B cell (primary cell): ENCODE measurements around the gene COL13A1. TPM values are rescaled to one million over a fixed set of nuclear protein-coding genes. Genes with fewer than 3 reads are reported as not detected.

Experiments used
- ATAC-seq: fragments of 200-7000 bp; cut with Tn5 transposase; one replicate; pipeline ENCODE4 v1.10.0; 2021; ENCODE audit warnings: low read depth, mild to moderate bottlenecking, moderate number of reproducible peaks, moderate library complexity
- CTCF ChIA-PET: fragments of 350-600 bp; sonication (Branson Sonifier 250); formaldehyde crosslinking; loops from one replicate; lab custom pipeline; 2021; ENCODE audit warnings: antibody characterized with exemption, inconsistent platforms; lab: Charles Lee
- POLR2A ChIA-PET: fragments of 350-600 bp; sonication (Branson Sonifier 250); formaldehyde crosslinking; loops from one replicate; lab custom pipeline; 2021; ENCODE audit warnings: antibody characterized with exemption; lab: Charles Lee
- DNase-seq: peaks from one replicate; pipeline ENCODE4 v3.0.0; 2013
- H2AFZ ChIP-seq: 2 replicates; pipeline ENCODE4 v1.6.1; 2012; ENCODE audit warnings: mild to moderate bottlenecking, low read depth, low read length; ENCODE audit not compliant: insufficient read depth, poor library complexity, severe bottlenecking
- H3K27ac ChIP-seq, 2 donors: 1 replicate in 1 of 2; 2 replicates in 1 of 2; pipeline ENCODE4 v1.5.1; 2012 to 2013; ENCODE audit warnings: low read length in 2 of 2, mild to moderate bottlenecking in 2 of 2, moderate library complexity in 1 of 2
- H3K27me3 ChIP-seq, 4 experiments: fragments of 200-600 bp in 1 of 4; sonication (generic) in 1 of 4; replicated peaks in 1 of 4; 1 replicate in 2 of 4; 2 replicates in 2 of 4; pipeline versions ENCODE4 v1.6.1 to v1.7.0; 2013 to 2016; ENCODE audit warnings: low read length in 3 of 4, mild to moderate bottlenecking in 2 of 4, mixed read lengths in 1 of 4, moderate library complexity in 1 of 4; ENCODE audit not compliant: insufficient read depth in 4 of 4, control insufficient read depth in 3 of 4; ENCODE audit errors: control extremely low read depth in 1 of 4
- H3K36me3 ChIP-seq, 2 experiments: replicated peaks in 1 of 2; 1 replicate in 1 of 2; 2 replicates in 1 of 2; pipeline versions ENCODE4 v1.6.1 to v1.7.1; 2013; ENCODE audit warnings: low read length in 1 of 2; ENCODE audit not compliant: insufficient read depth in 2 of 2, control insufficient read depth in 1 of 2; ENCODE audit errors: control extremely low read depth in 1 of 2, extremely low read depth in 1 of 2
- H3K4me1 ChIP-seq, 2 donors: fragments of 200-600 bp in 1 of 2; sonication (generic) in 1 of 2; 1 replicate in 1 of 2; 2 replicates in 1 of 2; pipeline versions ENCODE4 v1.5.1 to v1.6.1; 2013 to 2017; ENCODE audit warnings: low read length in 2 of 2; ENCODE audit not compliant: control insufficient read depth in 2 of 2, insufficient read depth in 2 of 2
- H3K4me2 ChIP-seq: replicated peaks from 2 replicates; pipeline ENCODE3; 2012; ENCODE audit warnings: mild to moderate bottlenecking, low read depth, low read length; ENCODE audit not compliant: poor library complexity, severe bottlenecking
- H3K4me3 ChIP-seq, 5 experiments: fragments of 200-600 bp in 1 of 5; sonication (generic) in 1 of 5; 1 replicate in 3 of 5; 2 replicates in 2 of 5; pipeline versions ENCODE4 v1.5.1 to v1.7.0; 2011 to 2016; ENCODE audit warnings: low read length in 4 of 5, mild to moderate bottlenecking in 4 of 5, low read depth in 2 of 5, control low read depth in 1 of 5, moderate library complexity in 1 of 5; ENCODE audit not compliant: insufficient read depth in 1 of 5; ENCODE audit errors: control extremely low read depth in 1 of 5, extremely low read depth in 1 of 5
- H3K79me2 ChIP-seq: fragments of 200-600 bp; sonication (generic); one replicate; pipeline ENCODE4 v1.6.0; 2016; ENCODE audit warnings: low read length; ENCODE audit not compliant: control insufficient read depth, insufficient read depth
- H3K9ac ChIP-seq: fragments of 200-600 bp; sonication (generic); 2 replicates; pipeline ENCODE4 v1.6.1; 2017; ENCODE audit warnings: mild to moderate bottlenecking, low read length, moderate library complexity
- H3K9me3 ChIP-seq, 3 donors: one replicate each; pipeline versions ENCODE4 v1.6.1 to v1.7.1; 2013; ENCODE audit warnings: low read length in 2 of 3; ENCODE audit not compliant: control insufficient read depth in 2 of 3, insufficient read depth in 1 of 3; ENCODE audit errors: control extremely low read depth in 1 of 3
- H4K20me1 ChIP-seq: 2 replicates; pipeline ENCODE4 v1.6.0; 2012; ENCODE audit warnings: mild to moderate bottlenecking, low read length; ENCODE audit not compliant: insufficient read depth, control insufficient read depth, poor library complexity, severe bottlenecking
- H3K27ac Mint-ChIP-seq: one replicate; pipeline ENCODE4 v1.8.0; 2021; ENCODE audit warnings: mixed read lengths
- H3K27me3 Mint-ChIP-seq: one replicate; pipeline ENCODE4 v1.8.0; 2021; ENCODE audit warnings: mixed read lengths
- H3K4me1 Mint-ChIP-seq: one replicate; pipeline ENCODE4 v1.8.0; 2021; ENCODE audit warnings: mixed read lengths
- H3K4me3 Mint-ChIP-seq: one replicate; pipeline ENCODE4 v1.8.0; 2021; ENCODE audit warnings: mixed read lengths
- H3K9me3 Mint-ChIP-seq: one replicate; pipeline ENCODE4 v1.8.0; 2022; ENCODE audit warnings: mixed read lengths; ENCODE audit not compliant: insufficient read depth
- EZH2 ChIP-seq: IDR thresholded peaks from 2 replicates; pipeline ENCODE4 v1.6.1; 2012; ENCODE audit warnings: borderline replicate concordance, low read depth, mild to moderate bottlenecking, moderate library complexity, low read length; ENCODE audit not compliant: insufficient read depth, poor library complexity, severe bottlenecking
- WGBS: methylation state at CpG from one replicate; pipeline ENCODE4 v1.1.5; 2013; ENCODE audit warnings: missing lambda C conversion rate; ENCODE audit not compliant: insufficient coverage; 5-methylcytosine and 5-hydroxymethylcytosine counted together
- intact Hi-C: fragments of 100-400 bp; cut with micrococcal nuclease; formaldehyde crosslinking; loops from one replicate; pipeline ENCODE4 v1.10.0; 2022
- polyA plus RNA-seq: library from polyadenylated mRNA; depleted of rRNA; stranded (reverse); fragments of >200 nt; gene quantifications from 2 replicates; pipeline ENCODE4 v1.2.3, GENCODE V29; 2012
- total RNA-seq, 2 donors: library from RNA; stranded (reverse); fragments of 120-200 nt in 1 of 2; gene quantifications; 1 replicate in 1 of 2; 2 replicates in 1 of 2; pipeline versions ENCODE4 v1.2.3 to v1.2.4, GENCODE V29; 2013 to 2022
- TF ChIP-seq, protein P1 (sequence below): fragments of 200-600 bp; IDR thresholded peaks from one replicate; pipeline ENCODE4 v1.8.0; 2022; ENCODE audit warnings: antibody characterized with exemption, mild to moderate bottlenecking

Gene COL13A1
- total and polyA plus RNA-seq, 2 donors (not counting 1 experiment from before 2014, with no cell fraction given) = not detected

- H2AFZ ChIP-seq = no peak overlapping the region
These were observed 126.6 kb downstream of the COL13A1 start for GRCh38 chr10:69928339-69928738.

GRCh38 chr10:69929575-69929974, 127.9 kb downstream of the COL13A1 start:
- no peaks in the 10 kb centered on the region for H3K79me2 ChIP-seq
- no peaks in the 10 kb centered on the region for H3K9me3 Mint-ChIP-seq
- H3K4me2 ChIP-seq = no peak overlapping the region
- no peak for ATAC-seq
- POLR2A ChIA-PET = no interaction called here
- no peak overlapping the region for H3K27ac ChIP-seq
- H2AFZ ChIP-seq = no peak overlapping the region
- H3K4me3 Mint-ChIP-seq = no peak overlapping the region
- no peak for DNase-seq
- no peaks in the 10 kb centered on the region for H3K4me1 ChIP-seq
- H3K27ac Mint-ChIP-seq = no peak overlapping the region
- H3K4me3 ChIP-seq = no peak overlapping the region
- peaks cover 0 to 10% (median 0%) of the 10 kb centered on the region in 3 donors for H3K9me3 ChIP-seq
- H4K20me1 ChIP-seq = no peaks in the 10 kb centered on the region
- H3K9ac ChIP-seq = no peak overlapping the region
- no peak for TF ChIP-seq EZH2
- H3K27me3 ChIP-seq = peaks cover 0 to 7% (median 0%) of the 10 kb centered on the region in 4 experiments
- peaks cover 15% of the 10 kb centered on the region for H3K27me3 Mint-ChIP-seq
- no peaks in the 10 kb centered on the region for H3K4me1 Mint-ChIP-seq
- WGBS = 58% methylated on average over 3 of the region's 3 CpGs
- no peaks in the 10 kb centered on the region for H3K36me3 ChIP-seq
- CTCF ChIA-PET = no interaction called here
- intact Hi-C loops = no loop called here

More at GRCh38 chr10:69928339-69928738, 126.6 kb downstream of the COL13A1 start:
- no peaks in the 10 kb centered on the region for H4K20me1 ChIP-seq
- no peak for ATAC-seq
- intact Hi-C loops = no loop called here
- H3K36me3 ChIP-seq = no peaks in the 10 kb centered on the region
- peaks cover 15% of the 10 kb centered on the region for H3K27me3 Mint-ChIP-seq
- POLR2A ChIA-PET = no interaction called here
- H3K9me3 ChIP-seq = peaks cover 0 to 10% (median 0%) of the 10 kb centered on the region in 3 donors
- H3K9me3 Mint-ChIP-seq = no peaks in the 10 kb centered on the region
- no peak overlapping the region for H3K4me3 ChIP-seq
- TF ChIP-seq EZH2 = no peak
- TF ChIP-seq, protein P1, sequence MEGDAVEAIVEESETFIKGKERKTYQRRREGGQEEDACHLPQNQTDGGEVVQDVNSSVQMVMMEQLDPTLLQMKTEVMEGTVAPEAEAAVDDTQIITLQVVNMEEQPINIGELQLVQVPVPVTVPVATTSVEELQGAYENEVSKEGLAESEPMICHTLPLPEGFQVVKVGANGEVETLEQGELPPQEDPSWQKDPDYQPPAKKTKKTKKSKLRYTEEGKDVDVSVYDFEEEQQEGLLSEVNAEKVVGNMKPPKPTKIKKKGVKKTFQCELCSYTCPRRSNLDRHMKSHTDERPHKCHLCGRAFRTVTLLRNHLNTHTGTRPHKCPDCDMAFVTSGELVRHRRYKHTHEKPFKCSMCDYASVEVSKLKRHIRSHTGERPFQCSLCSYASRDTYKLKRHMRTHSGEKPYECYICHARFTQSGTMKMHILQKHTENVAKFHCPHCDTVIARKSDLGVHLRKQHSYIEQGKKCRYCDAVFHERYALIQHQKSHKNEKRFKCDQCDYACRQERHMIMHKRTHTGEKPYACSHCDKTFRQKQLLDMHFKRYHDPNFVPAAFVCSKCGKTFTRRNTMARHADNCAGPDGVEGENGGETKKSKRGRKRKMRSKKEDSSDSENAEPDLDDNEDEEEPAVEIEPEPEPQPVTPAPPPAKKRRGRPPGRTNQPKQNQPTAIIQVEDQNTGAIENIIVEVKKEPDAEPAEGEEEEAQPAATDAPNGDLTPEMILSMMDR = no peak
- peaks cover 0 to 8% (median 0%) of the 10 kb centered on the region in 4 experiments for H3K27me3 ChIP-seq
- H3K79me2 ChIP-seq = no peaks in the 10 kb centered on the region
- H3K27ac ChIP-seq = no peak overlapping the region
- CTCF ChIA-PET = no interaction called here
- no peak overlapping the region for H3K4me3 Mint-ChIP-seq
- no peaks in the 10 kb centered on the region for H3K4me1 ChIP-seq
- WGBS = no CpG with 5 or more reads among the region's 3 CpGs
- no peak overlapping the region for H3K4me2 ChIP-seq
- H3K4me1 Mint-ChIP-seq = no peaks in the 10 kb centered on the region
- DNase-seq = no peak
- H3K9ac ChIP-seq = no peak overlapping the region
- no peak overlapping the region for H3K27ac Mint-ChIP-seq
